Right renal cortex interstitium (tissue), 3 donors: ENCODE measurements around the gene PIN4. TPM values are rescaled to one million over a fixed set of nuclear protein-coding genes. Genes with fewer than 3 reads are reported as not detected.
A peak's percentile ranks its signal among the peaks of the same experiment; 100 is the strongest.
"Not testable (repeated sequence)": the region's sequence is repeated elsewhere in the genome, so short reads cannot be mapped to it uniquely, and the experiment has no call there.

Experiments used
- DNase-seq, 3 donors: peaks; one replicate each; pipeline ENCODE4 v3.0.0-alpha.2; 2013; ENCODE audit warnings: low read depth in 3 of 3, low spot score in 2 of 3
- polyA plus RNA-seq, 3 donors: library from polyadenylated mRNA; unstranded; fragments of 120-200 nt; gene quantifications; one replicate each; pipeline ENCODE4 v1.2.1, GENCODE V29; 2013; ENCODE audit not compliant: insufficient read length in 3 of 3

The PIN4 gene
- polyA plus RNA-seq, 3 donors = 49.9 to 63.2 (median 62.4) TPM

DNA sequence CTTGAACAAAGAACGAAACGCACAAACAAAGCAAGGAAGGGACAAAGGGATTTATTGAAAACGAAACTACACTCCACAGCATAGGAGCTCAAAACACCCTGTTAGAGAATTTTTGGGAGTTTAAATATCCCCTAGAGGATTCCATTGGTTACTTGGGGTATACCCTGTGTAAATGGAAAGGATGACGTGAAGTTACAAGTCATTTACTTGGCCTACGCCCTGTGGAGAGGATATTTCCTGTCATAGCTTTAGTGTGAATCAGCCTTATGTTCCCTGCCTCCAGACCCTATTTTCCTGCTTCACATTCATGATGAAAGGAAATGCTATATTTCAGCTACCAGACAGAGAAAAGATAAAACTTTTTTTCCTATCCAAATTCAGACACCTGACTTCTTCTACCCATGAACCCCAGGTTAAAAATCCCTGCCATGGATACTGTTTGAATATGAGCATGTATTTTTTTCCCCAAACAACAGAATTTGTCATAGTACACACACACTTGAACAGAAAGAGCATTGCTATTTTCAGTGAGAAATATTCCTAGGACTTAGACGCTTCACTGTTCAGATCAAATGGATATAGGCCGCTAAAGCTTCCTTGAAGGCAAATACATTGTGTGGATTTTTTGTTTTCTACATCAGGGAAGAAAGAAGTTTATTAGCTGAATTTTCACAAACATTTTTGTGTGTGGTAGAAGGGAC is 20.4 kb downstream of the PIN4 start:
- DNase-seq = no peak

DNA sequence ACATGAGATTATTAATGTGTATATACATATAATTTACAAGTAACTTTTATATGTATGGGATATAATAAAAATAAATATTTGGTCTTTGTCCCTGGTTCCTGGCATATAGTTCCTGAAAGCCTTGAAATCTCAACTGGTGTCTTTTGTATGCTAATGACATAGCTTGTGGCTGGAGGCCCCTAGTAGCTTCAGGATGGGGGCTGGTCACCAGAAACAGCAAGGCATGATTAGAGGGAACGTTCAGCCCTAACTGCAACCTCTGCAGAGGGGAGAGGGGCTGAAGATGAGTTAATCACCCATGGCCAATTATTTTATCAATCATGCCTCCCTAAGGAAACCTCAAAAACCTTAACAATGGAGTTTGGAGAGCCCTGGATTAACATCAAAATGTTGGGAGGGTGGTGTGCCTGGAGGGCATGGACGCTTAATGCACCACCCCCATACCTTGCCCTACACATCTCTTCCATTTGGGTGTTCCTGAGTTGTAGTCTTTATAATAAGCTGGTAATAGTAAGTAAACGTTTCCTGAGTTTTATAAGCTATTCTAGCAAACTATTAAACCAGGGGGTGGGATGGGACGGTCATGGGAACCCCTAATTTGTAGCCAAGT is 21.3 kb downstream of the PIN4 start:
- DNase-seq = no peak

DNA sequence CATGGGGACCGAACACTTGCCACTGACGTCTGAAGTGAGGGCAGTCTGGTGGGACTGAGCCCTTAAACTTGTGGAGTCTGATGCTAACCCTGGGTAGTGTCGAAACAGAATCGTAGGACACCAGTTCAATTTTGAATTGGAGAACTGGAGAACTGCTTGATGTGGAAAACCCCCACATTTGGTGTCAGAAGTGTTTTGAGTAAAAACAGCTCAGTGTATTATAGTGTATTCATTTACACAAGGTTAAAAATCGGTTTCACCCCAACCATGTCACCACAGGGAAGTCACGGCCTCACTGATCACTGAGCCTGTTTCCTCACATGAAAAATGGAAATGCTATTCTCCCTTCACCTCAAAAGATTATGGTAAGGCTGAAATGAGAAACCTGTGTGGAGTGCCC is 21.9 kb downstream of the PIN4 start:
- DNase-seq = no peak

DNA sequence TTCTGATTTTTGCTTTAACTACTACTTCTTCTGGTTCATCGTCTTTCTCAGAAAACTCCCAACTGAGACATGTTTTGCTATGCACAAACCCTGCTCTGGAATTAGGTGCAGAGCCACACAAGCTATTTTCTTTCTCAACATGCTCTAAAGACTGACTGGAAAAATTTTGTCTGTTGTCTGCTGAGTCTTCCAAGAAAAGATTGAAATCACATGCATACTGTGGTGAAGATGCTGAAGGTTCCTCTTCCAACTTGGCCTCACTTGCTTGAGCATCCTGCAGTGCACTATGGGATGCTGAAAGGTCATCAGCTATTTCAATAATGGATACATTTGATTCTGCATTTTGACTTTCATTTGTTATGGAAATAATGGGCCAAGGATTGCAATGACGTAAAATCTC is 24.1 kb downstream of the PIN4 start:
- DNase-seq = no peak

DNA sequence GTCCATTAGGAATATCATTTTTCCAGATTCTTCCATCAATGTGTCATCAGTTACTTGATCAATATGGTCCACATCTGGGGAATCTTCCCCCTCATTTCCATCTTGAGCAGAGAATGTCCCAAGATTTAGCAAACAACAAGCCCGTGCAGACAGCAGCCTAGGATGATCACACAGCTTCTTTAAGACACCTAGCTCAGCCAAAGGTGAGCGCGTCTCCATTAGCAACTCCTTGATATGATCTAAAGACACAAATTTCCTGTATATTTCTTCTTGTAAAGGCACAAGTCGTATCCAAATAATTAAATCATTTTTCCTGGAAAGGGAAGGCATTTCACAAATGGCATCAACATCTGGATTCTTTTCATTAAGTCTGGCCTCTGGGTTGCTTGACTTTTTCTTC is 25.8 kb downstream of the PIN4 start:
- DNase-seq = no peak

DNA sequence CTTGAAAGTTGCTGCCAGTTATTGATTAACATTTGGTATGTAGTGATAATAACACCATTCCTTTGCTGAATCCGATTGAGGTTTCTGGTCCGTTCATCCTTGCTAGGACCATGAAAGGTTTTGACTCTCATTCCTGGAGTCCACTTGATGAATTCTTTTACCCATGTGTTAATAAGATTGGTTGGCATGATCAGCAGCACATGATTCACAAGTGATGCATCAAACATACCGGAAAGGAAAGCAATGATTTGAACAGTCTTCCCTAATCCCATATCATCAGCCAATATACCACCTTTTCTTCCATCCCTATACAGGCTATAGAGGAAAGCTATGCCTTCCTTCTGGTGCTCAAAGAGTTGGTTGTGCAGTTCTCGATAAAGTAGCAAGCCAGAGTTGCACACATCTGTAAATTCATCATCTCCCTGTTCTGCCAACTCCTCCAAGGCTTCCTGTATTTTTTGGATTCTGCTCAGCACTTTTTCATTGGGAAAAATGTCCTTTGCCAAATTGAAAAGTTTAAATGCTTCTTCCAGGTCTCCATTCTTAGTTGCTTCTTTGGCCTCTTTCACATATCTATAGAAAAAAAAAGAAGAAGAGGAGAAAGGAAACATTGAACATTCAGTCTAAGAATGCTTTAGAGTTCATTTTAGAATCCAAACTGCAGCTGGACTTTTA is 26.7 kb downstream of the PIN4 start:
- DNase-seq = no peak

DNA sequence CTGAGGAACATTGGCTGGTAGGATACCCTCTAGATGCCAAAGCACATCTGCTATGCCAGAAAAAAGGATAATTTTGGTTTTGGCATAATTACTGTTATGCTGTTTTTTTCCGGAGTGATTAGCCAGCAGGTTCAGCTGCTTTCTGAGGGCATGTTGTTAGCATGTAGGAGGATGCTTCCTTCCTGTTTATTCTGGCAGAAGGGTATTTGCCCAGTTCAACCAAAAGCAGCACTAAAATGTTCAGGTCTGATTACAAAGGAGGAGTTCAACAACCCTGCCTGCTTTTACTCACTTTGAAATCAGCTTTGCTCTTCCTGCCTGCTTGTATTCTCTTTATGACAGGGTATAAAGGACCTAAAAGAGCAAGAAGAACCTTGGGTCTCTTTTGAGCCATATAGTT is 35.4 kb downstream of the PIN4 start:
- DNase-seq = no peak

DNA sequence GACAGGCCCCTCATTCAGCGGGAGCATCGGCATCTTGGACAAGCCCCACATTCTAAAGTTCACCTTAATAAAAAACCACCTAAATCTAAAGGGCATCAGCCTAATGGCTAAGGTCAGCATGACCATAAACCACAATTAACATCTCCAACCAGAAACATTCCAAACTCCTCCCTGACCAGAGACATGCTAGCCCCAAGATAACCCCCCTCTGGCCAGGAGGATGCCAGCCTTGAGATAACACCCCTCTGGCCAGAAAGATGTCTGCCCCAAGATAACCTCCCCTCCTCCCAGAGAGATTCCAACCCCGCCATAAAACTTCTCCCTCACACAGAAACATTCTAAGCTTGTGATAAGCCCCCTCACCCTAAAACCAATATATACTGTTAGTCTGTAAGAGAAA is 38.8 kb downstream of the PIN4 start:
- not testable (repeated sequence) for DNase-seq

DNA sequence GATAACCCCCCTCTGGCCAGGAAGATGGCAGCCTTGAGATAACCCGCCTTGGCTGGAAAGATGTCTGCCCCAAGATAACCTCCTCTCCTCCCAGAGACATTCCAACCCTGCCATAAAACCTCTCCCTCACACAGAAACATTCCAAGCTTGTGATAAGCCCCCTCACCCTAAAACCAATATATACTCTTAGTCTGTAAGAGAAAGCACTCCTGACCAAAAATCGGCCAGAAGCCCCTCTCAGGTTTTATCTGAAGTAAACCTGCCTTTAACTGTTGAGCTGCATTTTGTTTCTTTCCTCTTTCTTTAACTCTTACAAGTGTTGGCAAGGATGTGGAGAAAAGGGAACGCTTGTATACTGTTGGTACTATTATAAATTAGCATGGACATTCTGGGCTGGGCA is 48.7 kb downstream of the PIN4 start:
- DNase-seq = no peak

DNA sequence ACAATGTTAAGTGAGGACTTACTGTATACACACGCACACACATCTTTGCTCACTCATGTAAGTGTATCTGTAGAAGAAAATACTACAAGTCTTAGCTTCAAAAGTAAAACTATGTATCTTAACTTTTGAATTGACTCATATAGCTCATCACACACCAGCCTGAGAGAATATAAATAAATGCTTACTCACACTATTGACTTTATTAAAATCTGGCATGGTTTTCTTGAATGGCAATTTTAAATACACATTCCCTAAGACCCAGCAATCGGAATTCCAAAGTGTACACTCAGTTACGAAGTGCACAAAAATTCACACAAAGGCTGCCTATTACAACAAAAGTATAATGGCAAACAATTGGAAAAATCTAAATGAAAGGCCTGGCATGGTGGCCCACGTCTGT is 55.3 kb downstream of the PIN4 start:
- no peak for DNase-seq

DNA sequence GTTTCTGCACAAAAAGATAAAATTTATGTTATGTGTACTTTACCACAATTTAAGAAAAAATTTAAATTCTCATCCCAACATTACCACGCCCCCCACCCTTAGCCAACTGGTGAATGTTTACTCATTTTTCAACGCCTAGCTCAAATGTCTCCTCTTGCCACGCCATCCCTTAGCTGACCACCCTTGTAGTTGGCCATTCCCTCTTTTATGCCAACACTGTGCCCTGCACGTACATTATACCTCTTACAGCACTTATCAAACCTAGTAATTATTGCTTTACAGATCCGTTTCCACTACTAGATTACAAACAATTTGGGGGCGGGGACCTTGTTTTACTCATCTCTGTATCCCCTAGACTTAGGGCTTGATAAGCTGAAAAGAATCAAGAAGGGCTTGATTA is 56.6 kb downstream of the PIN4 start:
- no peak for DNase-seq

DNA sequence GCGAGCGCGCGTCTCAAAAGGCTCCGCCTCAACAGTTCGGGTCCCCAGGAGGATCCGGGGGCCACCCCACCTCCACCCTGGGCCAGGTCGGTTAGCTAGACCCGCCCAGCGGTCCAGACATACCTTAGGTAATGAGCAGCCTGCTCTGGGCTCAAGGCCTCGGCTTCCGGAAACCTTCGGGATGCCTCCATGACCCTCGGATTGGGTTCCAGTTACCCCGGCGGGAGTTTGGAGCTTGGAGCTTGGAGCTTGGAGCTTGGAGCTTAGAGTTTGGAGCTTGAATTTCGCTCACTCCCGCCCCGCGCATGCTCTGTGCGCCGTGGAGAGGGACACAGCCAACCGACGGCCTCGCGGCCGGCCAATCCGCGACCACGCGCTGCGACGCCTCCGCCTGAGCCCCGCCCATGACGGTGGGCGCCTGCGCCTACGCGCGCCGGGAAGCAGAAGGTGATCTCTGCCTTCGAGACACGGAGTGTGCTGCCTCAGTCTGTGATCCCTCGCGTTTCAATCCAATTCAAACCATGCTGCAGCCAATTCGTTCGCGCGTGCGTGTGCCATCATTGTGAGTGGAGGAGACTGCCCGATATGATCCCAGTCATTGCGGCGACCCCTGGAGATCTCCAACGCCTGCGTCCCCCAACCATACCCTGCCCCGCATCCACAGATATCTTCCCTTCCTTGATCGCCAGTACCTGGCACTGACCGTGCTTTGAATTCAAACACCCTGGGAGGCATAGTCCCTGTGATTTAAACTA is 57.3 kb downstream of the PIN4 start, which contains the start of gene ERCC6L:
TSS of gene ERCC6L (minus strand) at position 307 of the 755 bp plus-strand sequence. CDS start at position 191, 116 bp downstream.
- peak; percentile 38 to 80 (median 54) for DNase-seq

DNA sequence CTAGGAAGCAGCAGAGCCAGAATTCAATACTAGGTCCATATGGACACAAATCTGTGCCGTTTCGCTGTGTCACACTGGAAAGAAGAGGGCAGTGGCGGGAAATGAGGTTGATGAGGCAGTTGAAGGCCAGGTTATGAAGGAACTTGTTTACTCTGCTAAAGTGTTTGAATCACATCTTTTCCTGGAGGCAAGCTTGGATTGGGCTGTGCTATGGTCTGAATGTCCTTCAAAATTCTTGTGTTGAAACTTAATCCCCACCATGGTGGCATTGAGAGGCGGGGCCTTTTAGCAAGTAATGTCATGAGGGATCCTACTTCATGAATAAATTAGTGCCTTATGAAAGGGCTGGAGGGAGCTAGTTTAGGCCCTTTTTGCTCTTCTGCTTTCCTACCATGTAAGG is 59.4 kb downstream of the PIN4 start:
- DNase-seq = no peak

DNA sequence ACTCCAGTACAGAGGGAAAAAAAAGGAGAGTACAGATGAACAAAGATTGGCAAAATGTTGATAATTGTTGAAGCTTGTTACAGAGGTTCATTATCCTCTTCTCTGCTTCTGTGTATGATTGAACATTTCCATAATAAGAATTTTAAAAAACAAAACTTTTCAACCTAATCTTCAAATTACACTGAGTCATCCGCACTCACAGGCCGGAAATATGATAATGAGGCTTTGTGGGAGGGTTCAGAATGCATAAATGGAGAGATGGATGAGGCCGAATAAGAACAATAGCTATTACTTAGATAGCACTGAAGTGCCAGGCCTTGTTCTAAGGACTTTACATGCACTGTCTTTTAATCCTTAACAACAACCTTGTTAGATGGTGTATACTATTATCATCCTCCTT is 61.9 kb downstream of the PIN4 start:
- no peak for DNase-seq

DNA sequence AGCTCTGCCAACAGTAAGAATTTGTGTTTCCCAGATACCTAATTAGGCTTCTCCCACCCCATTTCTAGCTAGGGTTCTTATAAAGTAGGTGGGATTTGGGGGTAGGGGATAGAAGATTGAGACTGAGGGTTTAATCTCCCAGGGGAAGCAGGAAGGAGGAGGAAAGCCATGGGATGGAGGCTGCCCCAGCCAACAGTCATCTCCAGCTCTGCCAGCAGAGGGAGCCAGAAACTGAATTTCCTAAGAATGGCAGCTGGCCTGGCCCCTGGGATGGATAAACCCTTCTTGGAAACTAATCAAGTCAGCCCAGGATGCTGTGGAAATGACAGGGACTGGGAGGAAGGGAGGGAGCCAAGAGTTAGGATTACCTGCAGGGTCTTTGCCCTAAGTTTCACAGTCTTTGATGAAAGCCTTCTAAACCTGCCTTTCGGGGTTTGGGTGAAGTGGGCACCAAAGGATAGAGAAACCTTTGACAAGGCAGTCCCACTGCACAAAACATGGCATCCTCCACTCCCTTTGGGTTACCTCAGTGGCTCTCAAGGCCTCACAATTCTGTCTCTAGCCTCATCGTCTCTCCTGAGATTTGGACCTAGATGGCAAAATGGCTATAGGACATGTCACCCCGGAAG is 64.0 kb downstream of the PIN4 start:
- DNase-seq = no peak

DNA sequence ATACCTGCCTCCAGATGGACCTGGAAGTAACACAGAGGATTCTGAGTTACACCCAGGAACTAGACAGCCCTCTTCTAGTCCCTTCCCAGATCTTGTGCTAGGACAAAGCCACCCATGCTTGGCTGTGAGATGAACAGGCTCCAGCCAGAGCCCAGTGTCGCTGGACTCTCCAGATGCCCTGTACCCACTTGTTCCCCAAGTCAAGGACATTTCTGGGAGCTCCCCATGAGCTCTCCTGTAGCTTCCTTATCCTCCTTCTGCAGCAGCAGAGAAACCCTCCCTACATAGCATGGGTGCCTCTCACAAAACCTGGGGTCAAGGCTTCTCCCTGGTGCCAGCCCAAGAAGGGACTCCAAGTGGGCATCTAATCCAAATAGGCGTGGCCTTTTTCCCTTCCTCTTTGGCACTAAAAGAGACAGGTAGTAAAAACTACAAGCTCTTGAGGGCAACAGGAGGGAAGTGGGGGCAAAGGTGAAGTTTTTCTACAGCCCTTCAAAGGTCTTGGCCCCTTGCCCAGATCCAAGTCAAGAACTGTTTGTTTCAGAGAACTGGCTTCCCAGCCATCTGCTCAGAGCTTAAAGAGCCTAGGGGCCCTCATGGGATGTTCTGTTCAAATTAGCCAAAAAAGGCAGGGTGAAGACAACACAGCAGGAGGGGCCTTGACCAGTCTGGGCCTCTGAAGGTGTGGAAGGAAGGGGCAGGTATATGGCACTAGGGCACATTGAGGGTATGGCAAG is 65.8 kb downstream of the PIN4 start:
- DNase-seq = no peak
